Caco-2 (cell line): Measurements from ENCODE around the gene LTN1. TPM values are rescaled to one million over a fixed set of nuclear protein-coding genes. Genes with fewer than 3 reads are reported as not detected.

ENCODE experiments used
- BruUV-seq: library from RNA; stranded (reverse); fragments of 400-500 nt; replicated peaks from 2 replicates; lab custom pipeline; 2021; lab: Mats Ljungman, UMichigan
- CTCF ChIA-PET: fragments of 300-600 bp; sonication (Branson Sonifier 250); formaldehyde crosslinking; loops from one replicate; lab custom pipeline; 2022; ENCODE audit warnings: antibody characterized with exemption; lab: Charles Lee
- POLR2A ChIA-PET: fragments of 300-600 bp; sonication (Branson Sonifier 250); formaldehyde crosslinking; loops from one replicate; lab custom pipeline; 2022; ENCODE audit warnings: antibody characterized with exemption; lab: Charles Lee
- DNase-seq, 2 experiments: peaks; one replicate each; pipeline versions ENCODE4 v3.0.0 to v3.0.0-alpha.2; 2020 to 2022
- H3K27me3 ChIP-seq: replicated peaks from 2 replicates; pipeline ENCODE4 v1.6.0; 2011; ENCODE audit warnings: low read length; ENCODE audit not compliant: control insufficient read depth, insufficient read depth
- H3K36me3 ChIP-seq: 2 replicates; pipeline ENCODE4 v1.5.1; 2011; ENCODE audit warnings: low read length; ENCODE audit not compliant: control insufficient read depth, insufficient read depth
- H3K4me1 ChIP-seq: fragments of 250-450 bp; sonication (Bioruptor Pico); 2 replicates; pipeline ENCODE4 v1.5.1; 2020; ENCODE audit warnings: mild to moderate bottlenecking
- H3K4me3 ChIP-seq: 2 replicates; pipeline ENCODE4 v1.5.1; 2011; ENCODE audit warnings: low read depth, mild to moderate bottlenecking, control low read depth, low read length
- H3K9me3 ChIP-seq: fragments of 250-450 bp; sonication (Bioruptor Pico); 2 replicates; pipeline ENCODE4 v1.5.1; 2020; ENCODE audit warnings: mild to moderate bottlenecking, moderate library complexity
- H3K27ac Mint-ChIP-seq: one replicate; pipeline ENCODE4 v1.8.0; 2022; ENCODE audit warnings: mixed read lengths; ENCODE audit not compliant: unreplicated experiment
- H3K27me3 Mint-ChIP-seq: one replicate; pipeline ENCODE4 v1.8.0; 2022; ENCODE audit warnings: mixed read lengths; ENCODE audit not compliant: insufficient read depth, unreplicated experiment
- H3K36me3 Mint-ChIP-seq: one replicate; pipeline ENCODE4 v1.8.0; 2022; ENCODE audit warnings: mild to moderate bottlenecking, mixed read lengths; ENCODE audit not compliant: insufficient read depth, unreplicated experiment
- H3K4me1 Mint-ChIP-seq: one replicate; pipeline ENCODE4 v1.8.0; 2022; ENCODE audit warnings: low read depth, mixed read lengths; ENCODE audit not compliant: unreplicated experiment
- H3K4me3 Mint-ChIP-seq: one replicate; pipeline ENCODE4 v1.8.0; 2022; ENCODE audit warnings: mild to moderate bottlenecking, moderate library complexity, mixed read lengths; ENCODE audit not compliant: unreplicated experiment
- H3K9me3 Mint-ChIP-seq: one replicate; pipeline ENCODE4 v1.8.0; 2022; ENCODE audit warnings: mixed read lengths; ENCODE audit not compliant: unreplicated experiment
- intact Hi-C: fragments of 100-400 bp; cut with micrococcal nuclease; formaldehyde crosslinking; loops from one replicate; pipeline ENCODE4 v1.10.0; 2022; ENCODE audit not compliant: unreplicated experiment
- total RNA-seq: library from RNA; stranded (reverse); gene quantifications from 2 replicates; pipeline ENCODE4 v1.2.3, GENCODE V29; 2022
- TF ChIP-seq, protein P1 (sequence below), 2 experiments: fragments of 200-600 bp in 1 of 2; IDR thresholded peaks; 1 replicate in 1 of 2; 2 replicates in 1 of 2; pipeline versions ENCODE4 v1.5.1 to v1.8.0; 2011 to 2022; ENCODE audit warnings: antibody characterized with exemption in 1 of 2, control low read depth in 1 of 2, inconsistent platforms in 1 of 2, low read depth in 1 of 2, low read length in 1 of 2, mild to moderate bottlenecking in 1 of 2, moderate library complexity in 1 of 2; ENCODE audit not compliant: insufficient read depth in 1 of 2, severe bottlenecking in 1 of 2, unreplicated experiment in 1 of 2

Gene LTN1
- total RNA-seq, 1 experiment from 2014 or later, result 25.4 TPM

DNA sequence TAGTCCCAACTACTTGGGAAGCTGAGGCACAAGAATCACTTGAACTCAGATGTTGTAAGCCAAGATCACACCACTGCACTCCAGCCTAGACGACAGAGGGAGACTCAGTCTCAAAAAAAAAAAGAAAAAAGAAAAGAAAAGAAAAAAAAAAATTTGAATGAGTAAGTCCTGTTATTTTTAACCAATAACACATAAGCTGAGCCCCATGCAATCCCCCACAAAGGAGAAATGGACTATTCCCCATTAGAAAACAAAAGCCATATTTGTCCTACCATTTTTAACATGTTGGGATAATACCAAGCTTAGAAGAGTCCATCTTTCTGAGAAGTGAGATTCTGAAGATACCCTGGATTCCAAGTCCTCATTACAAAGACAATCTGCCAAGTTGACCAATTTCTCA, 32.4 kb downstream of the LTN1 start:
- no peaks in the 10 kb centered on the region for H3K36me3 ChIP-seq
- POLR2A ChIA-PET, result no interaction called here
- H3K36me3 Mint-ChIP-seq, result peaks cover 39% of the 10 kb centered on the region

DNA sequence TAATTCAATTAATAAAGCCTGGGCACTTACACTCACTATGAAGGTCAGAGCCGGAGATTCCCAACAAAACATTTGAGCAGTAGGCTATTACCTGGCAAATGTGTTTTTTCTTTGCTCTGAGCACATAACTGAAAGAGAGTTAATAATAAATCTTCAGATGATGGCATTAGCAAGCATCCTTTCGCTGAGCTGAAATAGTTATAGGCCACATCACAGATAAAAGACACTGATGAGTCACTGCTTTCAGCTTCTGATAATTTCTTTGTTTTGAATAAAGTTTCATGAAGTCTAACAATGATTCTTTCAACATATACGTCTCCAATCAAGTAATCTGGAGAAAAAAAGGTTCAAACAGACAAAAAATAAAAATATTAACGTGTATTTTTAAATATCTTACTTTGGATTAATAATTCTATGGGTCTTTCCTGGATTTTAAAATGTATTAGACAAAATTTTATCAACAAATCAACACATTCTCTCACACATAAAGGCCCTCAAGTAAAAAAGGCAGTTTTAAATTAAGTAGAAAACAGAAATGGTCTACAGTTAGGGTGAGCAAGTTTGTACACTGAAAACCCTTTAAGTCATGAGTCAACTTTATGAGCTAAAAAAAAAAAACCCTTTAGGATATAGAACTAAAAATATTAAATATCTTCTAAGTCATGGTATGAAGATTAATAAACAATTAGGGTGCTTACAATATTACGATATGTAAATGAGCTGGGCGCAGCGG, 33.1 kb downstream of the LTN1 start:
- ChIA-PET POLR2A (no interaction called here), CTCF (no interaction called here)
- Histone ChIP-seq H3K4me3 (no peak overlapping the region), H3K9me3 (no peaks in the 10 kb centered on the region), H3K36me3 (no peaks in the 10 kb centered on the region), H3K27me3 (no peaks in the 10 kb centered on the region), H3K4me1 (no peaks in the 10 kb centered on the region)
- no peak overlapping the region for H3K4me3 Mint-ChIP-seq
- DNase-seq, result no peak
- no peak overlapping the region for H3K27ac Mint-ChIP-seq
- intact Hi-C loops, result no loop called here
- TF ChIP-seq, protein P1, sequence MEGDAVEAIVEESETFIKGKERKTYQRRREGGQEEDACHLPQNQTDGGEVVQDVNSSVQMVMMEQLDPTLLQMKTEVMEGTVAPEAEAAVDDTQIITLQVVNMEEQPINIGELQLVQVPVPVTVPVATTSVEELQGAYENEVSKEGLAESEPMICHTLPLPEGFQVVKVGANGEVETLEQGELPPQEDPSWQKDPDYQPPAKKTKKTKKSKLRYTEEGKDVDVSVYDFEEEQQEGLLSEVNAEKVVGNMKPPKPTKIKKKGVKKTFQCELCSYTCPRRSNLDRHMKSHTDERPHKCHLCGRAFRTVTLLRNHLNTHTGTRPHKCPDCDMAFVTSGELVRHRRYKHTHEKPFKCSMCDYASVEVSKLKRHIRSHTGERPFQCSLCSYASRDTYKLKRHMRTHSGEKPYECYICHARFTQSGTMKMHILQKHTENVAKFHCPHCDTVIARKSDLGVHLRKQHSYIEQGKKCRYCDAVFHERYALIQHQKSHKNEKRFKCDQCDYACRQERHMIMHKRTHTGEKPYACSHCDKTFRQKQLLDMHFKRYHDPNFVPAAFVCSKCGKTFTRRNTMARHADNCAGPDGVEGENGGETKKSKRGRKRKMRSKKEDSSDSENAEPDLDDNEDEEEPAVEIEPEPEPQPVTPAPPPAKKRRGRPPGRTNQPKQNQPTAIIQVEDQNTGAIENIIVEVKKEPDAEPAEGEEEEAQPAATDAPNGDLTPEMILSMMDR (IDR thresholded peaks at IDR 0.05; ENCODE audit: insufficient read depth in 1 of 2, low read depth in 1 of 2, low read length in 1 of 2, severe bottlenecking in 1 of 2, unreplicated experiment in 1 of 2), result no peak
- H3K36me3 Mint-ChIP-seq, result peaks cover 43% of the 10 kb centered on the region
- no peaks in the 10 kb centered on the region for H3K9me3 Mint-ChIP-seq
- no peaks in the 10 kb centered on the region for H3K4me1 Mint-ChIP-seq
- BruUV-seq, result no TSS peak
- H3K27me3 Mint-ChIP-seq, result no peaks in the 10 kb centered on the region

More for the DNA sequence above, 32.4 kb downstream of the LTN1 start:
- no peak for DNase-seq
- TF ChIP-seq, protein P1 (IDR thresholded peaks at IDR 0.05; ENCODE audit: insufficient read depth in 1 of 2, low read depth in 1 of 2, low read length in 1 of 2, severe bottlenecking in 1 of 2, unreplicated experiment in 1 of 2), result no peak
- no peaks in the 10 kb centered on the region for H3K4me1 ChIP-seq
- H3K4me1 Mint-ChIP-seq, result no peaks in the 10 kb centered on the region
- no peaks in the 10 kb centered on the region for H3K9me3 ChIP-seq
- H3K9me3 Mint-ChIP-seq, result no peaks in the 10 kb centered on the region
- no TSS peak for BruUV-seq
- intact Hi-C loops, result no loop called here
- H3K4me3 Mint-ChIP-seq, result no peak overlapping the region
- H3K4me3 ChIP-seq, result no peak overlapping the region
- no peak overlapping the region for H3K27ac Mint-ChIP-seq
- no peaks in the 10 kb centered on the region for H3K27me3 Mint-ChIP-seq
- CTCF ChIA-PET, result no interaction called here
- H3K27me3 ChIP-seq, result no peaks in the 10 kb centered on the region

DNA sequence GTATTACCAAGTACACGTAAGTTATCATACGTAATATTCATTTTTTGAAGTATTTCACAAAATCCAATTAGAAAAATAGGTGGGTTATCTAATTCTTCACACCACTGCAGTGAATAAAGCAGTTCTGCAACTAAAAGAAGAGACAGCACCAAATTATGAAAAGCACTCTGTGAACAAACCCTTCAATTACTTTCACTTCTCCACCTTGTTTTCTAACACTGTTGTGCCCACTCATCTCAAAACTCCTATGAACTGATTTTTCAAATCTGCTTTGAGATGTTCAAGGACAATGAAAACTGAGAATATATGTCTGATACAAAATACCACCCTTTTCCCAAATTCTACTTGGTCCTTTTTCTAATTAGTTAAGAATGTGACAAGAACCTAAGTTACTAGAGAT, 39.4 kb downstream of the LTN1 start:
- Histone ChIP-seq H3K36me3 (no peaks in the 10 kb centered on the region), H3K4me3 (no peak overlapping the region), H3K9me3 (no peaks in the 10 kb centered on the region), H3K27me3 (no peaks in the 10 kb centered on the region), H3K4me1 (no peaks in the 10 kb centered on the region)
- Mint-ChIP-seq H3K4me1 (no peaks in the 10 kb centered on the region), H3K27me3 (no peaks in the 10 kb centered on the region), H3K9me3 (no peaks in the 10 kb centered on the region), H3K4me3 (no peak overlapping the region), H3K36me3 (peaks cover 39% of the 10 kb centered on the region), H3K27ac (no peak overlapping the region)
- TF ChIP-seq, protein P1 (IDR thresholded peaks at IDR 0.05; ENCODE audit: insufficient read depth in 1 of 2, low read depth in 1 of 2, low read length in 1 of 2, severe bottlenecking in 1 of 2, unreplicated experiment in 1 of 2), result no peak
- DNase-seq, result no peak
- intact Hi-C loops, result no loop called here
- BruUV-seq, result no TSS peak
- POLR2A ChIA-PET, result no interaction called here
- CTCF ChIA-PET, result no interaction called here
